Measurements from ENCODE around the gene MAL. TPM values are rescaled to one million over a fixed set of nuclear protein-coding genes. Genes with fewer than 3 reads are reported as not detected.

The MAL gene
- total RNA-seq, 1 donor from 2014 or later: not detected

GRCh38 chr2:95052307-95052706 lies 26.8 kb downstream of the MAL start:
- H3K27me3 Mint-ChIP-seq (ENCODE audit: unreplicated experiment): peaks cover 8% of the 10 kb centered on the region
- DNase-seq (ENCODE audit: extremely low spot score, unreplicated experiment): no peak
- H3K9me3 Mint-ChIP-seq (ENCODE audit: unreplicated experiment): no peaks in the 10 kb centered on the region
- no peaks in the 10 kb centered on the region for H3K36me3 Mint-ChIP-seq (ENCODE audit: unreplicated experiment)
- H3K4me1 Mint-ChIP-seq (ENCODE audit: unreplicated experiment): no peaks in the 10 kb centered on the region
- no peak for TF ChIP-seq CTCF (IDR thresholded peaks at IDR 0.05)
- H3K4me3 Mint-ChIP-seq (ENCODE audit: unreplicated experiment): no peak overlapping the region
- no peak overlapping the region for H3K27ac Mint-ChIP-seq (ENCODE audit: unreplicated experiment)

- no peak for TF ChIP-seq CTCF (IDR thresholded peaks at IDR 0.05)
- no peak overlapping the region for H3K27ac Mint-ChIP-seq (ENCODE audit: unreplicated experiment)
- H3K36me3 Mint-ChIP-seq (ENCODE audit: unreplicated experiment): no peaks in the 10 kb centered on the region
- H3K4me1 Mint-ChIP-seq (ENCODE audit: unreplicated experiment): no peaks in the 10 kb centered on the region
- no peaks in the 10 kb centered on the region for H3K9me3 Mint-ChIP-seq (ENCODE audit: unreplicated experiment)
- peaks cover 14% of the 10 kb centered on the region for H3K27me3 Mint-ChIP-seq (ENCODE audit: unreplicated experiment)
- no peak for DNase-seq (ENCODE audit: extremely low spot score, unreplicated experiment)
- H3K4me3 Mint-ChIP-seq (ENCODE audit: unreplicated experiment): no peak overlapping the region
Observed at GRCh38 chr2:95052804-95053479, 27.4 kb downstream of the MAL start.

GRCh38 chr2:95053543-95053942 lies 28.0 kb downstream of the MAL start:
- H3K27ac Mint-ChIP-seq (ENCODE audit: unreplicated experiment): no peak overlapping the region
- no peak for DNase-seq (ENCODE audit: extremely low spot score, unreplicated experiment)
- H3K4me3 Mint-ChIP-seq (ENCODE audit: unreplicated experiment): no peak overlapping the region
- H3K9me3 Mint-ChIP-seq (ENCODE audit: unreplicated experiment): no peaks in the 10 kb centered on the region
- H3K4me1 Mint-ChIP-seq (ENCODE audit: unreplicated experiment): no peaks in the 10 kb centered on the region
- H3K27me3 Mint-ChIP-seq (ENCODE audit: unreplicated experiment): peaks cover 20% of the 10 kb centered on the region
- H3K36me3 Mint-ChIP-seq (ENCODE audit: unreplicated experiment): no peaks in the 10 kb centered on the region
- no peak for TF ChIP-seq CTCF (IDR thresholded peaks at IDR 0.05)

- no peaks in the 10 kb centered on the region for H3K9me3 Mint-ChIP-seq (ENCODE audit: unreplicated experiment)
- no peak for DNase-seq (ENCODE audit: extremely low spot score, unreplicated experiment)
- H3K4me1 Mint-ChIP-seq (ENCODE audit: unreplicated experiment): no peaks in the 10 kb centered on the region
- H3K27me3 Mint-ChIP-seq (ENCODE audit: unreplicated experiment): peaks cover 24% of the 10 kb centered on the region
- no peak overlapping the region for H3K27ac Mint-ChIP-seq (ENCODE audit: unreplicated experiment)
- TF ChIP-seq CTCF (IDR thresholded peaks at IDR 0.05): no peak
- no peak overlapping the region for H3K4me3 Mint-ChIP-seq (ENCODE audit: unreplicated experiment)
- H3K36me3 Mint-ChIP-seq (ENCODE audit: unreplicated experiment): no peaks in the 10 kb centered on the region
Observed at GRCh38 chr2:95054016-95054415, 28.5 kb downstream of the MAL start.

- Mint-ChIP-seq H3K4me1 (ENCODE audit: unreplicated experiment) (no peaks in the 10 kb centered on the region), H3K36me3 (ENCODE audit: unreplicated experiment) (no peaks in the 10 kb centered on the region), H3K27ac (ENCODE audit: unreplicated experiment) (no peak overlapping the region), H3K27me3 (ENCODE audit: unreplicated experiment) (peaks cover 26% of the 10 kb centered on the region), H3K4me3 (ENCODE audit: unreplicated experiment) (no peak overlapping the region), H3K9me3 (ENCODE audit: unreplicated experiment) (no peaks in the 10 kb centered on the region)
- no peak for TF ChIP-seq CTCF (IDR thresholded peaks at IDR 0.05)
- DNase-seq (ENCODE audit: extremely low spot score, unreplicated experiment): no peak
Observed at GRCh38 chr2:95055262-95055661, 29.8 kb downstream of the MAL start.

Measured in osteocyte (in vitro differentiated cells).